Activated CD8-positive, alpha-beta T cell treated with anti-CD3 and anti-CD28 coated beads for 36 hours (primary cell): ENCODE results near the gene MECR. TPM values are rescaled to one million over a fixed set of nuclear protein-coding genes. Genes with fewer than 3 reads are reported as not detected.

Source experiments
- ATAC-seq: fragments of 200-7000 bp; cut with Tn5 transposase; one replicate; pipeline ENCODE4 v1.10.0; 2021; ENCODE audit warnings: mild to moderate bottlenecking, moderate library complexity
- CTCF ChIA-PET: fragments of 350-600 bp; sonication (Branson Sonifier 250); formaldehyde crosslinking; loops from one replicate; lab custom pipeline; 2021; ENCODE audit warnings: antibody characterized with exemption; lab: Charles Lee
- POLR2A ChIA-PET: fragments of 350-600 bp; sonication (Branson Sonifier 250); formaldehyde crosslinking; loops from one replicate; lab custom pipeline; 2021; ENCODE audit warnings: antibody characterized with exemption; lab: Charles Lee
- DNase-seq: peaks from one replicate; pipeline ENCODE4 v3.0.0-alpha.2; 2020
- H3K27ac Mint-ChIP-seq: one replicate; pipeline ENCODE4 v1.8.0; 2021; ENCODE audit warnings: mild to moderate bottlenecking, mixed read lengths
- H3K27me3 Mint-ChIP-seq: one replicate; pipeline ENCODE4 v1.8.0; 2021; ENCODE audit warnings: mixed read lengths
- H3K36me3 Mint-ChIP-seq: one replicate; pipeline ENCODE4 v1.8.0; 2021; ENCODE audit warnings: low read depth, mixed read lengths
- H3K4me1 Mint-ChIP-seq: one replicate; pipeline ENCODE4 v1.8.0; 2021; ENCODE audit warnings: low read depth, mixed read lengths
- H3K4me3 Mint-ChIP-seq: one replicate; pipeline ENCODE4 v1.8.0; 2021; ENCODE audit warnings: mild to moderate bottlenecking, moderate library complexity, mixed read lengths
- H3K9me3 Mint-ChIP-seq: one replicate; pipeline ENCODE4 v1.8.0; 2021; ENCODE audit warnings: mixed read lengths
- intact Hi-C: fragments of 100-400 bp; cut with micrococcal nuclease; formaldehyde crosslinking; loops from one replicate; pipeline ENCODE4 v1.10.0; 2022
- total RNA-seq, 2 experiments: library from RNA; stranded (reverse); gene quantifications; one replicate each; pipeline ENCODE4 v1.2.3, GENCODE V29; 2021
- TF ChIP-seq, protein P1 (sequence below): fragments of 200-600 bp; IDR thresholded peaks from one replicate; pipeline ENCODE4 v1.8.0; 2022; ENCODE audit warnings: antibody characterized with exemption, mild to moderate bottlenecking

MECR gene
- total RNA-seq, 2 experiments from 2014 or later: 42.2 to 43.5 TPM

GRCh38 chr1:29148656-29149491 is 81.9 kb downstream of the MECR start:
- TF ChIP-seq, protein P1, sequence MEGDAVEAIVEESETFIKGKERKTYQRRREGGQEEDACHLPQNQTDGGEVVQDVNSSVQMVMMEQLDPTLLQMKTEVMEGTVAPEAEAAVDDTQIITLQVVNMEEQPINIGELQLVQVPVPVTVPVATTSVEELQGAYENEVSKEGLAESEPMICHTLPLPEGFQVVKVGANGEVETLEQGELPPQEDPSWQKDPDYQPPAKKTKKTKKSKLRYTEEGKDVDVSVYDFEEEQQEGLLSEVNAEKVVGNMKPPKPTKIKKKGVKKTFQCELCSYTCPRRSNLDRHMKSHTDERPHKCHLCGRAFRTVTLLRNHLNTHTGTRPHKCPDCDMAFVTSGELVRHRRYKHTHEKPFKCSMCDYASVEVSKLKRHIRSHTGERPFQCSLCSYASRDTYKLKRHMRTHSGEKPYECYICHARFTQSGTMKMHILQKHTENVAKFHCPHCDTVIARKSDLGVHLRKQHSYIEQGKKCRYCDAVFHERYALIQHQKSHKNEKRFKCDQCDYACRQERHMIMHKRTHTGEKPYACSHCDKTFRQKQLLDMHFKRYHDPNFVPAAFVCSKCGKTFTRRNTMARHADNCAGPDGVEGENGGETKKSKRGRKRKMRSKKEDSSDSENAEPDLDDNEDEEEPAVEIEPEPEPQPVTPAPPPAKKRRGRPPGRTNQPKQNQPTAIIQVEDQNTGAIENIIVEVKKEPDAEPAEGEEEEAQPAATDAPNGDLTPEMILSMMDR: no peak
- Mint-ChIP-seq H3K36me3 (peaks cover 82% of the 10 kb centered on the region), H3K4me3 (no peak overlapping the region), H3K27me3 (no peaks in the 10 kb centered on the region), H3K9me3 (no peaks in the 10 kb centered on the region), H3K27ac (no peak overlapping the region), H3K4me1 (no peaks in the 10 kb centered on the region)
- ATAC-seq (no peak), DNase-seq (no peak)
- ChIA-PET CTCF (interaction anchor here (0.9 kb wide), 1 partner anchor 22 kb away, joined by 3 read pairs; no protein-coding TSS in a partner anchor), POLR2A (interaction anchor here (1.1 kb wide), 1 partner anchor 8 kb away, joined by 3 read pairs; no protein-coding TSS in a partner anchor)
- intact Hi-C loops: no loop called here

DNA sequence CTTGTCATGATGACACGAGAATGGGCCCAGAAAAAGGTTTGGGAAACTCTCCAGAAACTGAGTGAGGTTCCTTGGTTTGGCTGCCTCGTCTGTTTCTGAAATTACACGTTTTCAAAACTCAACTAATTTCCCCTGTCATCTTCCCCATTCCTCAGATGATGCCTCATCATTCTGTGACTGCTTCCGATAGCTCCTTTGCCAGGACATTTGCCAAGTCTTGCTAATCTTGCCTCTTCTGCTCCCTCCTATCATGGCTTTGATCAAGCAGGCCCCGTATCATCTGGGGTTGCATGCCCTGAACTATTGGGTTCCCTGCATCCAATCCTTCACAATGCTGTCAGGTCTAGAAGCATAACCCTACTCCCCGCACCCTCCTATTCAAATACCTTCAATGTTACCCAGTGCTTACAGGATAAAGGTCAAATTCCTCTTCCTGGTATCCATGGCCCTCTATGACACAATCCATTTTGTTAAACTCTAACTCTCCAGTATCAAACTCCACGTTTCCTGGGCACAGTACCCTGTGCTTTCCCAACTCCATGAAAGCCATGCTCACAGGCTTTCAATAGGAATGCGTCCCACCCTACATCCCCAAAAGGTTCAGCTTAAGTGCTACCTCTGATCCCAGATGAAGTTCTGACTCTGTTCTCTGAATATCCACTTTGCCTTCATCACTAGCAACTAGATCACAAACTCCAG is 84.8 kb downstream of the MECR start:
- peaks cover 62% of the 10 kb centered on the region for H3K36me3 Mint-ChIP-seq
- TF ChIP-seq, protein P1: no peak
- no peak overlapping the region for H3K27ac Mint-ChIP-seq
- POLR2A ChIA-PET: no interaction called here
- DNase-seq: no peak
- no peak for ATAC-seq
- H3K4me1 Mint-ChIP-seq: no peaks in the 10 kb centered on the region
- intact Hi-C loops: no loop called here
- no peak overlapping the region for H3K4me3 Mint-ChIP-seq
- no peaks in the 10 kb centered on the region for H3K9me3 Mint-ChIP-seq
- no peaks in the 10 kb centered on the region for H3K27me3 Mint-ChIP-seq
- CTCF ChIA-PET: no interaction called here

DNA sequence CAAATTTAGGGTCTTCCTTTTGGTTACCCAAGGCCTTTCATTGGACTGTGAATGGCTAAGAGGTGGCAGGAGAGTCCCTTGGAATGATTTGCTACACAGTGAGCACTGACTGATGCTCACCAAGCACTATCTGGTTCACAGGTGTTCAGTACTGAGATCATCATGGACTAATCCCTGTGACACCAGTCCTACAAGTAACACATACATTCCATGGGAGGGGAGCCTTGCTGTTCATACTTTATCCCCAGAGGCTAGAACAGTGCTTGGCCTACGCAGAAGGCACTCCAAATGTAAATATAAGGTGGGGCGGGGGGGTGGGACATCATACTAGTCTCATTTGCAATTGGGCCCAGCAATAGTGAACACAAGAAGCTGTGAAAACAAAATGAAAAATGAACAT is 86.6 kb downstream of the MECR start:
- POLR2A ChIA-PET: no interaction called here
- Mint-ChIP-seq H3K27ac (no peak overlapping the region), H3K4me3 (no peak overlapping the region), H3K4me1 (no peaks in the 10 kb centered on the region), H3K36me3 (peaks cover 45% of the 10 kb centered on the region), H3K27me3 (no peaks in the 10 kb centered on the region), H3K9me3 (no peaks in the 10 kb centered on the region)
- no peak for ATAC-seq
- intact Hi-C loops: no loop called here
- no peak for DNase-seq
- CTCF ChIA-PET: no interaction called here
- TF ChIP-seq, protein P1: no peak

- CTCF ChIA-PET: no interaction called here
- DNase-seq: no peak
- POLR2A ChIA-PET: no interaction called here
- no peak overlapping the region for H3K4me3 Mint-ChIP-seq
- intact Hi-C loops: no loop called here
- no peaks in the 10 kb centered on the region for H3K4me1 Mint-ChIP-seq
- no peaks in the 10 kb centered on the region for H3K9me3 Mint-ChIP-seq
- TF ChIP-seq, protein P1: no peak
- peaks cover 31% of the 10 kb centered on the region for H3K36me3 Mint-ChIP-seq
- no peak for ATAC-seq
- H3K27ac Mint-ChIP-seq: no peak overlapping the region
- H3K27me3 Mint-ChIP-seq: no peaks in the 10 kb centered on the region
These were observed 88.0 kb downstream of the MECR start for GRCh38 chr1:29142714-29143113.

Other genes starting within 250 kb of the MECR start
- gene TMEM200B, start 107.0 kb downstream of the MECR start, total RNA-seq: 1 to 10 TPM; 1.0 to 1.1 TPM
- gene SRSF4, start 49.0 kb downstream of the MECR start, total RNA-seq: 100 to 1,000 TPM; 121 to 123 TPM
- gene PTPRU, start 5.6 kb upstream of the MECR start, total RNA-seq: under 1 TPM; 0.56 to 0.74 TPM